Retinal pigment epithelial cell (primary cell): ENCODE data around the gene EIF4H.

Experiments used
- DNase-seq: peaks from one replicate; pipeline ENCODE4 v3.0.0-alpha.2; 2010; ENCODE audit warnings: low read depth
- H3K4me3 ChIP-seq: 2 replicates; pipeline ENCODE4 v1.5.1; 2011; ENCODE audit warnings: mild to moderate bottlenecking, low read length, control low read depth, moderate library complexity
- CTCF ChIP-seq: conservative IDR thresholded peaks from 2 replicates; pipeline ENCODE4 v1.5.1; 2011; ENCODE audit warnings: low read depth, low read length, control low read depth, inconsistent platforms

Gene EIF4H

GRCh38 chr7:74235518-74236268, 61.5 kb downstream of the EIF4H start:
- no peak overlapping the region for H3K4me3 ChIP-seq
- no peak for DNase-seq
- TF ChIP-seq CTCF = no peak

- no peak overlapping the region for H3K4me3 ChIP-seq
- TF ChIP-seq CTCF = no peak
- no peak for DNase-seq
Observed at GRCh38 chr7:74236284-74236683, 62.1 kb downstream of the EIF4H start.

- no peak overlapping the region for H3K4me3 ChIP-seq
- no peak for DNase-seq
- TF ChIP-seq CTCF = no peak
Observed at GRCh38 chr7:74240482-74240881, 66.3 kb downstream of the EIF4H start.

DNA sequence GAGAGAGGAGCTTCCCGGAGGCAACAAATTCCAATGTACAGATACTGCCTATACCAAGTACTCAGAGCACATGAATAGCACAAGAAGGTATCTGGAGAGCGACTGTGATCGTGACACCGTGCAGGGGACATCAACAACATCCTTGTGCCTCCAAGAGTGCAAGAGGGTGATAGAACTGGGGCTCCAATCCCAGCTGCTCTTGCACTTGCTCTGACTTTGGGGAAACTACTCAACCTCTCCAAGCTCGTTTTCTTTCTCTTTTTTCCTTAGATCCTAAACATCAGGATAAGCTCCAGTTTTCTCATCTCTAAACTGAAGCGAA, 67.9 kb downstream of the EIF4H start:
- no peak overlapping the region for H3K4me3 ChIP-seq
- TF ChIP-seq CTCF = no peak
- no peak for DNase-seq

DNA sequence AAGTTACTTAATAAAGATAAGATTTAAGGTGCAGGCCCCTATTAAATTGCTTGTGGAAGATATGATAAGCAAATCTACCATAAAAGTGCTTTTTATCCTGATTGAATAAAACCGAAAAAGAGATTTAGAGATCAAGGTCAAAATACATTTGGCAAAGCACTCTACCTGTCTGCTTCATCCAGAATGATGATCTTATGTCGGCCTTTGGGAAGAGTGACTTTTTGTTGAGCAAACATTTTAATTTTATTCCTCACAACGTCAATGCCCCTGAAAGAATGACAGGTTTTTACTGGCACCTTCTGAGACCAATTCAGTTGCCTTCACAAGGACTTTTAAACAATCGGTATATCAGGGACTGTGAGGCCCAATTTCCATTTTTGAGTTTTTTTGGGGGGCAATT, 72.3 kb downstream of the EIF4H start:
- no peak overlapping the region for H3K4me3 ChIP-seq
- no peak for DNase-seq
- no peak for TF ChIP-seq CTCF
